CD1c-positive myeloid dendritic cell (primary cell): ENCODE data around the gene DEPDC1B.
"Not testable (repeated sequence)": the region's sequence is repeated elsewhere in the genome, so short reads cannot be mapped to it uniquely, and the experiment has no call there.

Experiments
- DNase-seq: peaks from one replicate; pipeline ENCODE4 v3.0.0-alpha.2; 2016; ENCODE audit errors: extremely low spot score

Gene DEPDC1B

DNA sequence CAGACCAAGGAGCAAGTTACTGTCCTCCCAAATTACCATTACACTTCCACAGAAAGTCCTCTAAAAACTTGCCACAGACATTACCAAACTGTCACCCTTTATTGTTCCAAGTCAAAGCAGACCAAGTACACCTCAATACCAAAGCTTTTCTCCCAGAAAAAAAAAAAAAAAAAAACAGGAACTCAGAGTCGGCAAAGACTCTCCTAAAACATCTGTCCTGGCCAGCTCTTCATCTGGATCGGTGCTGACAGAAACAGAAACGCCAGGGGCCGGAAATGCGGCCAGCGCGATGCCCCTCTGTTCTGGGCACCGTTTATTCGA, 718 bp downstream of the DEPDC1B start:
- peak; percentile 26 for DNase-seq

DNA sequence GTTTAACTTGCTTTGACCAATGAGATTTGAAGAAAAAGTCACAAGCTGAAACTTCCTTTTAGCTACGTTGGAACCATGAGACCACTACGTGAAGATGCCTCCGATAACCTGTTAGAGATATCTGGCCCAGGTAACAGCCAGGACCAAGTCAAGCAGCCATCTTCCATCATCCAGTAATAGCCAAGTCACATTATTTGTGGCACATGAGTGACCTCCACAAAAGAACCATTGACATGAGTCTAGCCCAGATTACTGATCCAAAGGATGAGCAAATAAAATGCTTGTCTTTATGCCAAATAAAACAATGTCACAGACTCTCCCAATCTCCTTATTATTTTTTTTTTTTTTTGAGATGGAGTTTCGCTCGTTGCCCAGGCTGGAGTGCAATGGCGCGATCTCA, 1.6 kb downstream of the DEPDC1B start:
- DNase-seq, result no peak

GRCh38 chr5:60690326-60690725, 9.6 kb downstream of the DEPDC1B start:
- no peak for DNase-seq

- DNase-seq, result no peak
Measured at GRCh38 chr5:60688980-60689379, 11.0 kb downstream of the DEPDC1B start.

- peak; percentile 10 for DNase-seq
Measured at GRCh38 chr5:60687927-60688720, 11.8 kb downstream of the DEPDC1B start.

DNA sequence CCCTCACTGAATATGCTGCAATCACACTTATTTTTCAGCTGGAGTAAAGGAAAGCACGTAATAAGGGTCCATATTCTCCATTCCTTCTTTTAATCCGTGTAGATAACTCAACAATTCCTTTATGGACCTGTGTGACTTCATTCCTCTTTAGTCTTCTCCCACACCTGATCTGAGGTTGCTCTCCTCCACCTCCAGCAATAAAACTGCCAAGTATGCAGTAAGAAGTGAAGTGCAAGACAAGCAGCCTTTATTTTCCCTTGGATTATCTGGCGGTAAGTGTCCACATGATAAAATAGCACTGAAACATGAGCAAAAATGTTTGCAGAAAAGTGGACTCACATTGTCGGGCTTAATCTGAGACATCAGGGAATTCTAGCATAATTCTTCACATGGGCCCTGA, 13.8 kb downstream of the DEPDC1B start:
- no peak for DNase-seq

DNA sequence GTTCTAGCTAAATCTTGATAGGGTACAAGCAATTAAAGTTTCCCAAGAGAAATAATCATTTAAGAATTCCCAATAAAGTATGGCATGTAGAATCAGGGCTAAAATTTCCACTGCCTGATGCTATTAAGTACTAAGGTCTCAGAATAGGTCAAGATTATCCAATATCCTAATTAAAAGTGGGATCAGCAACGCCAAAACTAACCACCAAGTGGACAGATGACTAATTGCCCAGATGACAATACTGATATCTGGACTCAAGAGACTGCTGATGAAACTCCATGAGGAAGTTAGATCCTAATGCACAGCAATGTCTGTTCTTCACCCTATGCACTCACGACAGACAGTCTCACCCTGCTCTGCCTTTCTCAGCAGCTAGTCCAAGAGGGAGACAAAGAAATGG, 14.3 kb downstream of the DEPDC1B start:
- peak; percentile 15 for DNase-seq

DNA sequence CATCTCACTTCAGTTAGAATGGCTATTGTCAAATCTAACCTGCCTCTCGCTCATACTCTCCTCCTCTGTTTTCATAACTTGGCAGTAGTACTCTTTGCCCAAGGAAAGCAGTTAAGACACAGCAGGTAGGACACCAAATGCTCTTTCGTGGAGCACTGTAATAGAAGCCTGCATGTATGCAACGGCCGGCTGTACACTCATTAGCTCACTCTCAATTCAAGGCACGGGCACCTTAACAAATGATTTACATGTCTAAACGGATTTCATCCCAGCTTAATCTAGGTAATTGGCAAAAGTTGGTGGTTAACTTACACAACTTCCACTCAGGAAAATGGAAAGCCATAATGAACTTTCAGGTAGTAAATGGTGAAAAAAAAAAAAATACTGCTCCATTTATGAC, 14.9 kb downstream of the DEPDC1B start:
- no peak for DNase-seq

DNA sequence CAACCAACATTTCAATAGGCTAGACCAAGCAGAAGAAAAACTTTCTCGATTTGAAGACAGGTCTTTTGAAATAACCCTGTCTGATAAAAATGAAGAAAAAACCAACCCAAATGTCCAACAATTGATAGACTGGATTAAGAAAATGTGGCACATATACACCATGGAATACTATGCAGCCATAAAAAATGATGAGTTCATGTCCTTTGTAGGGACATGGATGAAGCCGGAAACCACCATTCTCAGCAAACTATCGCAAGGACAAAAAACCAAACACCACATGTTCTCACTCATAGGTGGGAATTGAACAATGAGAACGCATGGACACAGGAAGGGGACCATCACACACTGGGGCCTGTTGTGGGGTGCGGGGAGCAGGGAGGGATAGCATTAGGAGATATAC, 18.0 kb downstream of the DEPDC1B start:
- DNase-seq, result not testable (repeated sequence)

- DNase-seq, result no peak
Measured at GRCh38 chr5:60679816-60680215, 20.1 kb downstream of the DEPDC1B start.

DNA sequence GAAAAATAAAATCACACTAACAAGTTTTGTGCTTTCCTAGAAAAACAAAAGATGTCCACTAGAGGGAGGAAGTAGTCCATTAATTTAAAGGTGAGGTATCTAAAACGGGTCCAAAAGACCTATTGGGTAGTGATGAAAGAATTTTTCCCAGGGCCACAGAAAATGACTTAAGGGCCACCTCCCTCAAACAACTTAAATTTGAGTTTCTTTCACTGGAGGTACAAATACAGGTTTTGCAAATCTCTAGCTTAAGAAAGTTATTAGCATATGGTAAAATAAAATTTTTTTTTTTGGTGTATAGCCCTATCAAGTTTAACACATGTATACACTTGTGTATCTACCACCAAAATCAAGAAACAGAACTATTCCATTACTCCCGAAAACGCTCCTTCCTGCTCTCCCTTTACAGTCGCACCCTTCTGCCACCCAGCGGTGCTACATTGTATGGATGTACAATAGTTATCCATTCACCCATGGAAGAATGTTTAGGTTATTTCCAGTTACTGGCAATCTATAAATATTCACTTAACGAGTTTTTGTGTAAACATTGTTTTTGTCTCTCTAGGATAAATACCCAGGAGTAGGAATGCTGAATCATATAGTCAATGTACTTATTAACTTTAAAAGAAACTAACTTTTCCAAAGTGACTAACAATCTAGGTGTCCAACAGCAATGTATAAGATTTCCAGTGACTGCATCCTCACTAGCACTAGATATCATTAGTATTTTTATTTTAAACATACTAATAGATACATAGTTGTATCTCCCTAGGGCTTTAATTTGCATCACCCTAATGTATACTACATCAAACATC, 21.9 kb downstream of the DEPDC1B start:
- DNase-seq, result peak; percentile 55

- DNase-seq, result no peak
Measured at GRCh38 chr5:60675286-60675685, 24.7 kb downstream of the DEPDC1B start.

DNA sequence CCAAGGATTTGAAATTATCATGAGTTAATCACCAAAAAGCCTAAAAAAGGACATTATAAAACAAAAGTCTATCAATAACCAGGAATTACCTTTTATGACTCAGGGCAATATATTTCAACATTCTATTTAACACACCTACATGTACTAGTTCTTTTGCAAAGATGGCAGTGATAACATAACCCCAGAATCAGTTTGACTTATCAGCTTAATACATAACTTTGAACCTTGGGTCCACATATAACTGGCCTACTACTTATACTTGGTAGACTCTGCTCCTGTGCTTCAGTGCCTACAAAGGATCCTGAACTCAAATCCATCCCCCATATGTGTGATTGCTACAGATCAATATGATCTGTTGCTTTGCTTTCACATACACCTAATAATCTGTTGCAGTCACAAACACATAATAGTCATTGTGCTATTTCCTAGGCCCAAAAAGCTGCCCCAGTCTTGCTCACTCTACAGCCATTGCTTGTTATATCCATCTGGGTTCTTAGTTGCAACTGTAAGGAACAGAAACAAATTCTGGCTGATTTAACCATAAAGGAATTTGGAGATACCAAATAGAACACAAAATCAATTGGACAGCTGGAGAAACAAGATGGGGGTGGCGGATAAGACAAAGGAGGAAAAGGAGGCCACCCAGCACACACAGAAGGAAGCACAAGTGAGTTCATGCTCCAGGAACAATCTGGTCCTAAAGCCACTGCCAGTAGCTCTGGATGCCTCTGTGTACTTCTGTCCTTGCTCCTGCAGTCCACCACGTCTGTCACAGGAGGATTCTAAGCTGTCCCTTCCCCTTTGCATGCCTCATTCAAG, 25.5 kb downstream of the DEPDC1B start:
- DNase-seq, result no peak

GRCh38 chr5:60673334-60673733, 26.6 kb downstream of the DEPDC1B start:
- DNase-seq, result no peak

DNA sequence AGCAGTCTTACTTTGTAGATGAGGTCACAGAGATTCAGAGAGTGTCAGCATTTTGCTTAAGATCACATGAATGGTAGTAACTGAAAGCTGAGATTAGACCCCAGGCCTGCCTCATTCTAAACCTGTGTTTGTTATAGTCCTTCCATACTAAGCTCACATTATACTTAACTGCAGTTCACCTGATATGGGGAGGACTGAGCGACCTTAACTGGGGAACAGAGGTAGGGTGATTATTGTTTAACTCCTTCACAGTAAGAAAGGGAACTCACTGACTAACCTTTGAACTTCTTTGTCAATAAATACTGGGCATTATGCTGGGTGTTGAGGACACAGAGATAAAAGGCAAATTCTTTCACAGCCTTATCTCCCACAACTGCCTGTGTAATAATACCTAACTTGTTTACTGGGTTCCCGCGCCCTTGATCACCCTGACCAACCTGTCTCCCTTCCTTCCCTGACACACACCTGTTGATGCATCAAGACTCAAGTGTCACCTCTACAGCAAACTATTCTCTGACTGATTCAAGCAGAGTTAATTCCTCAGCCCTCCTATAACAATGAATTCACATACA, 27.2 kb downstream of the DEPDC1B start:
- no peak for DNase-seq

DNA sequence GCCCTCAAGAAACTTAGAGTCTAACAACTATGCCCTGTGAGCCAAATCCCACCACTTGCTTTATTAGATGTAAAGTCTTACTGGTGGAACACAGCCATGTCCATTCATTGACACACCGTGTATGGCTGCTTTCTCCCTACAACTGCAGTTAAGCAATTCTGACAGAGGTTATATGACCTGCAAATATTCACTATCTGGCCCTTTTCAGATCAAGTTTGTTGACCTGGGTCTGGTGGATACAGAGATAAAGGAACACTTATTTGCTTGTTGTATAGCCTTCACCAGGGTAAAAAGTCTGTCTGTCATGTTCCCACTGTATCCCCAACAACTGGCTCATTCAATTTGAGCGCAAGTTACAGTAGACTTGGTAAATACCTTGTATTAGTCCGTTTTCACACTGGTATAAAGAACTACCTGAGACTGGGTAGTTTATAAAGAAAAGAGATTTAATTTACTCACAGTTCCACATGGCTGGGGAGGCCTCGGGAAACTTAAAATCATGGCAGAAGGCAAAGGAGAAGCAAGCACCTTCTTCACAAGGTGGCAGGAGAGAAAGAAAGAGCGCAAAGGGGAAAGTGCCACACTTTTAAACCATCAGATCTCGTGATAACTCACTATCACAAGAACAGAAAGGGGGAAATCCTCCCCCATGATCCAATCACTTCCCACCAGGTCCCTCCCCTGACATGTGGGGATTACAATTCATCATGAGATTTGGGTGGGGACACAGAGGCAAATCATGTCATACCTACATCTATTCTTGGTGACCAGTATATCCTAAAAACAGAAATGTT, 27.9 kb downstream of the DEPDC1B start:
- DNase-seq, result no peak

DNA sequence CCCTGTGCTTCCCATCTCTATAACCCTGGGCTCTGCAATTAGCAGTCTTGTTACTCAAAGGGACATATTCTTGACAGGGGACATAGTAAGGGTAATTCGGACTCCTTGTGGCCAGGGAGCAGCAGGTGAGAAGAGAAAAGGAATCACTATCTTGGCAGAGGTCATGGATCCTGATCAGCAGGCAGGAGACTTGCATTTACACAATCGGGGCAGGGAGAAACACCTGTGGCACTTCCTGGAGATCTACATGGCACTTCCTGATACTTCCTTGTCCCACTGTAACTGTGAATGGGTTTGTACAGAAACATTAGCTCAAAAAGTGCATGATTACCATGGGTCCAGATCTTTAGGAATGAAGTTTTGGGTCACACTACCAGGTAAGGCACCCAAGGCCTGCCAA, 29.2 kb downstream of the DEPDC1B start:
- DNase-seq, result no peak

DNA sequence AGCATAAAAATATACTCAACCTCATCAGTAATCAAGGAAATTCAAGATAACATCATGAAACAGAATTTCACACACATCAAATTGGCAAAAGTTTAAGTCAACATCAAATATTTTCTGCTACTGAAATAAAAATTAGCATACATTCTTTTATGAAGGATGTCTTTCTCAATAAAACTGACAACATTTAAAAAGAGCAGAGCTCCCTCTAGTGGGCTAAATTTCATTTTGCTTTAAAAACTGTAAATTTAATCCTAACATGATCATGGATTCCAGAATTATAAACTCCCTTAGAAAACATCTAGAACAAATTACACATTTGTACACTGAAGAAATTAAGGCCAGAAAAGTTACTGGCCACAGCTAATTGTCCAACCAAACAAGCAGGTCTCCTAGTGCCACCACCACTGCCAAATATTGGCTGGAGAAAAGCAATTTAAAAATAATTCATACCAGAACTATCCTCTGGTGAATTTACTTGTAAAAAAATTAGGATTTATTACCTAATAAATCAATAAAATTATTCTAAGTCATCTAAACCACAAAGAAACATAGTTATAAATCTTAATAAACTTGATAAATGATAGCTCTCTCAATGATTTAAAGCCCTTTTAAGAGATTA, 31.2 kb downstream of the DEPDC1B start:
- DNase-seq, result peak; percentile 75

DNA sequence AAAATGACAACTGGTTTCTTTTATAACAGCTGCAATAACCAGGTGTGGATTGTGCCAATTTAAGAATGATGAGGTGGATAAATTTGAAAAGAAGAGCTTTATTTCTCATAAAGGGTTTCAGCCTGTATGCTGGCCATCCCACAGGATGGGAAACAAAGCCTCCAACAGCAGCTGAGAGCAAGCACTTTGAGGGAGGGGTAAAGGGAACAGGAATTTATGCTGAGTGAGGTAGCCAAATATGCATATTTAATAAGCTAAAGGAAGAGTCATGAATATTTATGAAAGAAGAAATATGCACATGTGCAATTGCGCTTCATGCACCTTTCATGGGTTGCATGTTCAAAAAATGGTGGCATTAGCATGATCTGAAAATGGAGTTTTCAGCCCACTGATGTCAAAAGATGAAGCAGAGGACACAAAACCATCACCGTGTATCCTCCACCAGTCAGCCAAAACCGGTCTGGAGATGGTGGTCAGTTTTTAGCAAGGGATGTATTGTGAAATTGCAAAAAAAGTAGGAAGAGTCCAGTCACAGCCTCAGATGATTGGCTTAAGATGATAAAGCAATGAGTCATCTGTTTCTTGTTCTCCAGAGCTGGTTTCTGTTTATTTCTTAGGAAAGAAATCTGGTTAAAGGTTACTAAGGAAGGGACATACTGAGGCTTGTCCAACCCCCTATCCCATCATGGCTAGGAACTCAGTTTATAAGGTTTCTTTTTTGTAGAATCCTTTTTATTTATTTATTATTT, 47.9 kb downstream of the DEPDC1B start:
- peak; percentile 77 for DNase-seq

DNA sequence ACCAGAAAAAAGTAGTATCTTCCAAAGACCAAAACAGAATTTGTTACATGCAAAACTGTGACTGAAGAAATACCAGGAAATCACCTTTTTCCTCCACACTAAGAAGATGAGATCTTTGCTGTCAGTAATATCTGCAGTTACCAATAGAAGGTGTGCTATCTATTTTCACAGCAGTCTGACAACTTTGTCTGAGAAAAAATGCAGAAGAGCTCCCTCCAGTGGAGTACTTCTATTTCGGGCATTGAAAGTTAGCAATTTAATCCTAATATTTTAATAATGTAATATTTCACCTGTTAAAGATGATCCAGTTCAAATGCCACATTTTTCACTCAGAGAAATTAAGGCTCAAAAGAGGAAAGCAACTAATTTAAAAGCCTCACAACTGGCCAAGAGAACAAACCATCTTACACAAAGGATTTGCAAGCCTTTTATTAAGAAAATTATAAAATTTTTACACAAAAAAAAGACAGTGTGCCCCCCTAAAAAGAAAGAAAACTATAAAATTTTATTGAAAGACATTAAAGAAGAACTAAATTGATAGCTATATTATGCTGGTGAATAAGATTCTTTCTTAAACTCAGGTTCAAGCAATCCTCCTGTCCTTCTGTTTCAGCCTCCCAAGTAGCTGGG, 50.6 kb downstream of the DEPDC1B start:
- DNase-seq, result peak; percentile 38
